Measurements from ENCODE around the gene PEAK1.

DNA sequence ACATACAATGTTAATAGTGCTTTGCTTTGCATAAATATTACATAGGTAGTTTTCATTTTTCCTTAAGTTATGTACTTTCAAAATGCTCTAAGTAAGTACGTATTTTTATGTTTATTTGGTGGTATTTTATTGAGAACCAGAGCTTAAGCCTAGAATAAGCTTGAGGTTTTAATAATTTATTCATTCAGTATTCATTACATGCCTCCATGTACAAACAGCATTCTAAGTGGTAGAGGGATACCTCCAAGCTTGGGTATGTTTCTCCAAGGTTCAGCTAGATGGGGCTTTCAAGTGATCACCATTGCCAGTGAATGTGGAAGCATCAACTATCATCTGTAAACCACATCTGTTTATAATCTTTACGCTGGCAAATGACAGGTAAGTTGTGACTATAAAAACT, 52.3 kb downstream of the PEAK1 start:
- no peak for TF ChIP-seq POLR2A (IDR thresholded peaks at IDR 0.05)
- TF ChIP-seq, protein P1, sequence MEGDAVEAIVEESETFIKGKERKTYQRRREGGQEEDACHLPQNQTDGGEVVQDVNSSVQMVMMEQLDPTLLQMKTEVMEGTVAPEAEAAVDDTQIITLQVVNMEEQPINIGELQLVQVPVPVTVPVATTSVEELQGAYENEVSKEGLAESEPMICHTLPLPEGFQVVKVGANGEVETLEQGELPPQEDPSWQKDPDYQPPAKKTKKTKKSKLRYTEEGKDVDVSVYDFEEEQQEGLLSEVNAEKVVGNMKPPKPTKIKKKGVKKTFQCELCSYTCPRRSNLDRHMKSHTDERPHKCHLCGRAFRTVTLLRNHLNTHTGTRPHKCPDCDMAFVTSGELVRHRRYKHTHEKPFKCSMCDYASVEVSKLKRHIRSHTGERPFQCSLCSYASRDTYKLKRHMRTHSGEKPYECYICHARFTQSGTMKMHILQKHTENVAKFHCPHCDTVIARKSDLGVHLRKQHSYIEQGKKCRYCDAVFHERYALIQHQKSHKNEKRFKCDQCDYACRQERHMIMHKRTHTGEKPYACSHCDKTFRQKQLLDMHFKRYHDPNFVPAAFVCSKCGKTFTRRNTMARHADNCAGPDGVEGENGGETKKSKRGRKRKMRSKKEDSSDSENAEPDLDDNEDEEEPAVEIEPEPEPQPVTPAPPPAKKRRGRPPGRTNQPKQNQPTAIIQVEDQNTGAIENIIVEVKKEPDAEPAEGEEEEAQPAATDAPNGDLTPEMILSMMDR (IDR thresholded peaks at IDR 0.05) = no peak
